ENCODE data around the gene ARRDC1. TPM values are rescaled to one million over a fixed set of nuclear protein-coding genes. Genes with fewer than 3 reads are reported as not detected.

The ARRDC1 gene
- total RNA-seq, 4 donors from 2014 or later = 23.6 to 41.7 (median 33.7) TPM

- TF ChIP-seq, protein P1, sequence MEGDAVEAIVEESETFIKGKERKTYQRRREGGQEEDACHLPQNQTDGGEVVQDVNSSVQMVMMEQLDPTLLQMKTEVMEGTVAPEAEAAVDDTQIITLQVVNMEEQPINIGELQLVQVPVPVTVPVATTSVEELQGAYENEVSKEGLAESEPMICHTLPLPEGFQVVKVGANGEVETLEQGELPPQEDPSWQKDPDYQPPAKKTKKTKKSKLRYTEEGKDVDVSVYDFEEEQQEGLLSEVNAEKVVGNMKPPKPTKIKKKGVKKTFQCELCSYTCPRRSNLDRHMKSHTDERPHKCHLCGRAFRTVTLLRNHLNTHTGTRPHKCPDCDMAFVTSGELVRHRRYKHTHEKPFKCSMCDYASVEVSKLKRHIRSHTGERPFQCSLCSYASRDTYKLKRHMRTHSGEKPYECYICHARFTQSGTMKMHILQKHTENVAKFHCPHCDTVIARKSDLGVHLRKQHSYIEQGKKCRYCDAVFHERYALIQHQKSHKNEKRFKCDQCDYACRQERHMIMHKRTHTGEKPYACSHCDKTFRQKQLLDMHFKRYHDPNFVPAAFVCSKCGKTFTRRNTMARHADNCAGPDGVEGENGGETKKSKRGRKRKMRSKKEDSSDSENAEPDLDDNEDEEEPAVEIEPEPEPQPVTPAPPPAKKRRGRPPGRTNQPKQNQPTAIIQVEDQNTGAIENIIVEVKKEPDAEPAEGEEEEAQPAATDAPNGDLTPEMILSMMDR (IDR thresholded peaks at IDR 0.05; ENCODE audit: low read depth) = no peak
Measured at GRCh38 chr9:137630126-137630525, 24.6 kb downstream of the ARRDC1 start.

DNA sequence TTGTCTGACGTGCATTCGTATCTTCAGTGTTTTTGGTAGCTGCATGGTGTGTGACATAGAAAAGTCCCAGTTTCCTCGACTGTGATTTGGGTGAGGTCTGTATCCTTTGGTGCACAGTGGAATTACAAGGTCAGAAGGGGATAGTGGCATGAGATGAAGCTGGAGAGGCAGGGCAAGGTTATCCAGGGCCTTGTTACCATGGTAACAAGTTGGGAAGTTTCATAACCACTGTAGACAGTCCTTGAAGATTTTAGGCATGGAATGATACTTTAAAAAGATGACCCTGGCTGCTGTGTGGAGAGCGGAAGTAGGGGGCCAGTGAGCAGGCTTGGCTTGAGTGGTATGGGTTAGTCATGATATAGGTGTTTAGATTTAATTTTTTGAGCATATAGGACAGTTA is 25.2 kb downstream of the ARRDC1 start:
- TF ChIP-seq, protein P1 (IDR thresholded peaks at IDR 0.05; ENCODE audit: low read depth) = no peak

GRCh38 chr9:137631345-137632229 is 26.1 kb downstream of the ARRDC1 start:
- TF ChIP-seq, protein P1 (IDR thresholded peaks at IDR 0.05; ENCODE audit: low read depth) = no peak

- TF ChIP-seq, protein P1 (IDR thresholded peaks at IDR 0.05; ENCODE audit: low read depth) = no peak
Measured at GRCh38 chr9:137632230-137633161, 27.0 kb downstream of the ARRDC1 start.

DNA sequence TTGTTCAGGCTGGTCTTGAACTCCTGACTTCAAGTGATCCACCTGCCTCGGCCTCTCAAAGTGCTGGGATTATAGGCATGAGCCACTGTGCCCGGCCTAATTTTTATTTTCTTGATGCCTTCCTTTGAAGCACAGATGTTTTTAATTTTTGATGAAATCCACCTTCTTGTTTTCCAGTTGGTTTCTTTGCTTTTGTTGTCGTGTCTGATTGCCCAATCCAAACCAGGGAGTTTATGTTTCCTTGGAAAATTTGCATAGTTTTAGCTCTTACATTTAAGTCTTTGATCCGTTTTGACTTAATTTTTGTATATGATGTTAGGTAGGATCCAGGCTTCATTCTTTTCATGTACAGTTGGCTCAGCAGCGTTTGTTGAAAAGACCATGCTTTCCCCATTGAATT is 28.5 kb downstream of the ARRDC1 start:
- TF ChIP-seq, protein P1 (IDR thresholded peaks at IDR 0.05; ENCODE audit: low read depth) = no peak

DNA sequence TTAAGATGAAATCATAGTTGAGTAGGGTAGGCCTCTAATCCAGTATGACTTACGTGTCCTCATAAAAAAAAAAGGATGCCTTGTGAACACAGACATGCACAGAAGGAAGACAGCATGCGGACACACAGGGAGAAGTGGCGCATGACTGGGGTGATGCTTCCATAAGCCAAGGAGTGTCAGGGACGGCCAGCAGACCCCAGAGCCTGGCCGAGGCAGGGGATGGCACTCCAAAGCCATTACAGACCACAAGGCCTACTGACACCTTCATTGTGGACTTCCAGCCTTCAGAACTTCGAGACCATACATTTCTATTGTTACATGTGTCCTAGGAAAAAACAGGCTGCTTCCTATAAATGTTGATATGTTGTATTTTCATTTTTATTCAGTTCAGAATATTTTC is 33.2 kb downstream of the ARRDC1 start:
- TF ChIP-seq, protein P1 (IDR thresholded peaks at IDR 0.05; ENCODE audit: low read depth) = no peak
